ENCODE results near the gene GATD1. TPM values are rescaled to one million over a fixed set of nuclear protein-coding genes. Genes with fewer than 3 reads are reported as not detected.

GATD1 gene
- total and polyA plus RNA-seq, 8 donors, result 9.9 to 68.1 (median 22.9) TPM

DNA sequence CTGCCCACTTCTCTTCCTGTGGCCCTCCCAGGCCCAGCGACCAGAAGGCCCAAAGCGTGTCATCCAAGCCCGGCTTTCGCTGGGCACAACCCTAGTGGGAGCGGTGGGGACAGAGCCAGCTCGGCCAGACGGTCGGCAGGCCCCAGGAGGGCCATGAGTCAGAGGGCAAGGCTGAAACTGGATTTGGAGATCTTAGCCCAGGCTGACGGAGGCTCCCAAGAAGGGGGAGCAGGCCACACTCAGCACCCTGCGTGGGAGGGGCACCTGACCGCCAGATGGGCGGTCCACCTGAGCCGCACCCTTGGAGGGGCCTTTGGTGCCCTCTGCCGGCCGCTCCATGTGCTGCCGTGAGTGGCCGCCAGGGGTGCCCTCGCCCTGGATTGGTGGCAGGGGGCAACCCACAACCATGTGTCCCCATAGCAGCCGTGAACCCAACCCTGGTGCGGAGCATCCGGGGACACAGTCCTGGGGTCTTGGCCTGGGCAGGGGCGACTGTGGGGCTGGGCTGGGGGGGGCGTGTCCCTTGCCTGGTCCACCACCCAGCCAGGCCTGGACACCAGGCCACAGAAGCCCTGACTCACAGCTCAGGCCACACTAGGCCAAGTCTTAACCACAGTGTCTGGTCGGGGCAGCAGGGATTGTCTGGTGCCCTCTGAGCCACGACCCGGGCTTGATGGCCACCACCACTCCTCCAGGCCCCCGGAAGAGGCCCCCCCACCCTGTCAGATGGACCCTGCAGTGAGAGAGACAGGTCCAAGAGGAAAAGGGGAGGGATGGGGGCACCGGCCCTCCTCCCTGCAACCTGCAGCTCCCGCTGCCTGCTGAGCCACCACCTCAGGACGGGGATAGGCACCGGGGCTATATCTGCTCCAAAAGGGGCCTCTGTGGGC is 49.2 kb downstream of the GATD1 start:
- H3K9me3 ChIP-seq, result no peaks in the 10 kb centered on the region
- peak overlapping the region; percentile 12 to 80 (median 70) for H3K27ac ChIP-seq
- intact Hi-C loops (cut with DNase I; ENCODE audit: low total_unique reads), result loop anchor here (10.0 kb wide), 1 partner anchor 63 kb away; no protein-coding TSS in a partner anchor
- no peak for TF ChIP-seq EP300 (IDR thresholded peaks at IDR 0.05)
- TF ChIP-seq, protein P1, sequence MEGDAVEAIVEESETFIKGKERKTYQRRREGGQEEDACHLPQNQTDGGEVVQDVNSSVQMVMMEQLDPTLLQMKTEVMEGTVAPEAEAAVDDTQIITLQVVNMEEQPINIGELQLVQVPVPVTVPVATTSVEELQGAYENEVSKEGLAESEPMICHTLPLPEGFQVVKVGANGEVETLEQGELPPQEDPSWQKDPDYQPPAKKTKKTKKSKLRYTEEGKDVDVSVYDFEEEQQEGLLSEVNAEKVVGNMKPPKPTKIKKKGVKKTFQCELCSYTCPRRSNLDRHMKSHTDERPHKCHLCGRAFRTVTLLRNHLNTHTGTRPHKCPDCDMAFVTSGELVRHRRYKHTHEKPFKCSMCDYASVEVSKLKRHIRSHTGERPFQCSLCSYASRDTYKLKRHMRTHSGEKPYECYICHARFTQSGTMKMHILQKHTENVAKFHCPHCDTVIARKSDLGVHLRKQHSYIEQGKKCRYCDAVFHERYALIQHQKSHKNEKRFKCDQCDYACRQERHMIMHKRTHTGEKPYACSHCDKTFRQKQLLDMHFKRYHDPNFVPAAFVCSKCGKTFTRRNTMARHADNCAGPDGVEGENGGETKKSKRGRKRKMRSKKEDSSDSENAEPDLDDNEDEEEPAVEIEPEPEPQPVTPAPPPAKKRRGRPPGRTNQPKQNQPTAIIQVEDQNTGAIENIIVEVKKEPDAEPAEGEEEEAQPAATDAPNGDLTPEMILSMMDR (IDR thresholded peaks at IDR 0.05), result peak in 6 of 7 experiments; percentile 88 to 99 (median 98)
- TF ChIP-seq POLR2AphosphoS5 (IDR thresholded peaks at IDR 0.05), result peak in 2 of 3 donors; percentile 38 to 78
- TF ChIP-seq POLR2A (IDR thresholded peaks at IDR 0.05), result no peak
- peak overlapping the region in 1 of 4 donors; percentile 12 for H3K4me3 ChIP-seq
- peaks cover 3 to 18% (median 13%) of the 10 kb centered on the region in 4 donors for H3K36me3 ChIP-seq
- peak; percentile 91 to 92 for DNase-seq
- WGBS, 5 donors, result 26 to 57% (median 29%) methylated on average over 6 to 31 of the region's 31 CpGs
- peaks cover 0 to 76% (median 21%) of the 10 kb centered on the region in 3 donors for H3K27me3 ChIP-seq
- H3K4me1 ChIP-seq, result peaks cover 33 to 59% (median 39%) of the 10 kb centered on the region in 4 donors

DNA sequence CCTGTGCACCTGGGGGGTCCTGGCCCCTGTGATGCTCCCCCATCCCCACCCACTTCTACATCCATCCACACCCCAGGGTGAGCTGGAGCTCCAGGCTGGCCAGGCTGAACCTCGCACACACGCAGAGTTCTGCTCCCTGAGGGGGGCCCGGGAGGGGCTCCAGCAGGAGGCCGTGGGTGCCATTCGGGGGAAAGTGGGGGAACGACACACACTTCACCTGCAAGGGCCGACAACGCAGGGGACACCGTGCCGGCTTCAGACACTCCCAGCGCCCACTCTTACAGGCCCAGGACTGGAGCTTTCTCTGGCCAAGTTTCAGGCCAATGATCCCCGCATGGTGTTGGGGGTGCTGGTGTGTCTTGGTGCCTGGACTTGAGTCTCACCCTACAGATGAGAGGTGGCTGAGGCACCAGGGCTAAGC is 50.0 kb downstream of the GATD1 start:
- H3K27ac ChIP-seq, result peak overlapping the region; percentile 12 to 80 (median 70)
- no peaks in the 10 kb centered on the region for H3K9me3 ChIP-seq
- peak in 1 of 2 donors; percentile 15 for DNase-seq
- WGBS, 5 donors, result 85 to 94% (median 88%) methylated on average over 10 to 12 of the region's 12 CpGs
- H3K27me3 ChIP-seq, result peaks cover 0 to 84% (median 24%) of the 10 kb centered on the region in 3 donors
- H3K4me3 ChIP-seq, result no peak overlapping the region
- no peak for TF ChIP-seq POLR2A (IDR thresholded peaks at IDR 0.05)
- TF ChIP-seq, protein P1 (IDR thresholded peaks at IDR 0.05), result no peak
- no peak for TF ChIP-seq POLR2AphosphoS5 (IDR thresholded peaks at IDR 0.05)
- no peak for TF ChIP-seq EP300 (IDR thresholded peaks at IDR 0.05)
- H3K4me1 ChIP-seq, result peaks cover 33 to 66% (median 45%) of the 10 kb centered on the region in 4 donors
- H3K36me3 ChIP-seq, result peaks cover 3 to 21% (median 15%) of the 10 kb centered on the region in 4 donors
- intact Hi-C loops (cut with DNase I; ENCODE audit: low total_unique reads), result loop anchor here (10.0 kb wide), 1 partner anchor 62 kb away; no protein-coding TSS in a partner anchor

DNA sequence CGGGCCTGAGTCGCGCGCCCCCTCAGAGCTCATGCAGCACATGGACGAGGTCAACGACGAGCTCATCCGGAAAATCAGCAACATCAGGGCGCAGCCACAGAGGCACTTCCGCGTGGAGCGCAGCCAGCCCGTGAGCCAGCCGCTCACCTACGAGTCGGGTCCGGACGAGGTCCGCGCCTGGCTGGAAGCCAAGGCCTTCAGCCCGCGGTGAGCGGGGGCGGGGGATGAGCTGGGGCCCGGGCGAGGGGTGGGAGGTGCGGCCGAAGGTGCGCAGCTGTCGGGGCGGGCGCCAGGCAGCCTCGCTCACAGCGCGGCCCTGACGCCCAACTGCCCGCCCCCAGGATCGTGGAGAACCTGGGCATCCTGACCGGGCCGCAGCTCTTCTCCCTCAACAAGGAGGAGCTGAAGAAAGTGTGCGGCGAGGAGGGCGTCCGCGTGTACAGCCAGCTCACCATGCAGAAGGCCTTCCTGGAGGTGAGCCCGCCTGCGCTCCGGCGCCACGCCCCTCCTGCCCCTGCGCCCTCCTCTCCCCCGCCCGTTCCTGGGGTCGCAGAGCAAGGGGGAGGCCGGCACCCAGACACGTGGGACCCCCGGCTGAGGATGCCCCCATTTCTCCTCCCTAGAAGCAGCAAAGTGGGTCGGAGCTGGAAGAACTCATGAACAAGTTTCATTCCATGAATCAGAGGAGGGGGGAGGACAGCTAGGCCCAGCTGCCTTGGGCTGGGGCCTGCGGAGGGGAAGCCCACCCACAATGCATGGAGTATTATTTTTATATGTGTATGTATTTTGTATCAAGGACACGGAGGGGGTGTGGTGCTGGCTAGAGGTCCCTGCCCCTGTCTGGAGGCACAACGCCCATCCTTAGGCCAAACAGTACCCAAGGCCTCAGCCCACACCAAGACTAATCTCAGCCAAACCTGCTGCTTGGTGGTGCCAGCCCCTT is 50.7 kb downstream of the GATD1 start:
- intact Hi-C loops (cut with DNase I; ENCODE audit: low total_unique reads), result loop anchor here (10.0 kb wide), 1 partner anchor 62 kb away; no protein-coding TSS in a partner anchor
- H3K27me3 ChIP-seq, result peaks cover 0 to 84% (median 32%) of the 10 kb centered on the region in 3 donors
- peaks cover 33 to 73% (median 51%) of the 10 kb centered on the region in 4 donors for H3K4me1 ChIP-seq
- 11 to 24% (median 15%) methylated on average over 25 to 61 of the region's 61 CpGs for WGBS, 5 donors
- TF ChIP-seq POLR2AphosphoS5 (IDR thresholded peaks at IDR 0.05) (peak in 1 of 3 donors; percentile 66), EP300 (IDR thresholded peaks at IDR 0.05) (no peak)
- TF ChIP-seq, protein P1 (IDR thresholded peaks at IDR 0.05), result no peak
- H3K27ac ChIP-seq, result peak overlapping the region; percentile 49 to 80 (median 70)
- peak overlapping the region; percentile 25 to 41 (median 32) for H3K4me3 ChIP-seq
- peaks cover 3 to 28% (median 21%) of the 10 kb centered on the region in 4 donors for H3K36me3 ChIP-seq
- peak; percentile 83 to 95 for DNase-seq
- H3K9me3 ChIP-seq, result no peaks in the 10 kb centered on the region

All from stomach (tissue), 9 donors.